Measurements from ENCODE around the gene CALML5. TPM values are rescaled to one million over a fixed set of nuclear protein-coding genes. Genes with fewer than 3 reads are reported as not detected.

The CALML5 gene
- total RNA-seq, 1 donor from 2014 or later: not detected

DNA sequence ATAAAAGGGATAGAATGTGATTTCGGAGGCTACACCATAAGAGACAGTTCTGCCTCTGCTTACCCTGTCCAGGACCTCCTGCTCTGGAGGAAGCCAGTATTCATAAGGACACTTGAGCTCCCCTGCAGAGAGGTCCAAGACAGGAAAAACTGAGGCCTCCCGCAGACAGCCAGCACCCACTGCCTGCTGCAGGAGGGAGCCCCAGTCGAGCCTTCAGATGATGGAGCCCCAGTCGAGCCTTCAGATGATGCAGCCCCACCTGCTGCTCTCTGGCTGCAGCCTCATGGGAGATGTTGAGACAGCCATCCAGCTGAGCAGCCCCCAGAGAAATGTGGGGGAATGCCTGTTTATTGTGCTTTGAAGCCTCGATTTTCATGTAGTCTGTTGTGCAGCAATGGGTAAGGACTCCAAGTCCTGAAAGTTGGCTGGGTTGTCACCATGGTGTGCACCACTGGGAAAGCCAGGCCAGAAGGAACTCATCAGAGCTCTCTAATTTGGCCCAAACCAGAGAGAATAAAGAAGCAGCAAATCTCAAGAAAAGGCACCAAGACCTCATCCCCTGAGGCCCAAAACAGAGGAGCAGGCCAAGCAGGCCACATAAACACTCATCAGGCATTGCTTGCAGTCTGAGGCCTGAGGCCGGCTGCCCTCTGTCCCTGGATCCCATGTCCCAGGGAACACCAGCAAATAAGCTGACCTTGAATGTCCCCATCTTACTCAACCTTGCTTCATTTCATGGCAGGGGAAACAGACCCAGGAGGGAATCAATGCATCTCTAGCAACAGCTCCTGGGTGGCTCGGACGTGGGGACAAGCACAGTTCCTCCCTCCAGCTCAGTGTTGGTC is 30.9 kb downstream of the CALML5 start:
- TF ChIP-seq CTCF (IDR thresholded peaks at IDR 0.05; ENCODE audit: borderline replicate concordance): no peak
- intact Hi-C loops (cut with micrococcal nuclease): no loop called here
- no peaks in the 10 kb centered on the region for H3K36me3 ChIP-seq
- no peak overlapping the region for H3K27ac ChIP-seq (replicated peaks)
- no peak for DNase-seq
- H3K4me3 ChIP-seq: no peak overlapping the region
- no peaks in the 10 kb centered on the region for H3K27me3 ChIP-seq (ENCODE audit: low read depth)
- no peaks in the 10 kb centered on the region for H3K4me1 ChIP-seq
- peaks cover 11% of the 10 kb centered on the region for H3K9me3 ChIP-seq (replicated peaks)

- H3K36me3 ChIP-seq: no peaks in the 10 kb centered on the region
- intact Hi-C loops (cut with micrococcal nuclease): no loop called here
- peaks cover 11% of the 10 kb centered on the region for H3K9me3 ChIP-seq (replicated peaks)
- no peaks in the 10 kb centered on the region for H3K27me3 ChIP-seq (ENCODE audit: low read depth)
- TF ChIP-seq CTCF (IDR thresholded peaks at IDR 0.05; ENCODE audit: borderline replicate concordance): no peak
- H3K4me3 ChIP-seq: no peak overlapping the region
- no peaks in the 10 kb centered on the region for H3K4me1 ChIP-seq
- H3K27ac ChIP-seq (replicated peaks): no peak overlapping the region
- no peak for DNase-seq
These were observed 31.6 kb downstream of the CALML5 start for GRCh38 chr10:5467634-5468255.

GRCh38 chr10:5467207-5467535 is 32.2 kb downstream of the CALML5 start:
- no peak for TF ChIP-seq CTCF (IDR thresholded peaks at IDR 0.05; ENCODE audit: borderline replicate concordance)
- no peak overlapping the region for H3K4me3 ChIP-seq
- no peak for DNase-seq
- H3K4me1 ChIP-seq: no peaks in the 10 kb centered on the region
- intact Hi-C loops (cut with micrococcal nuclease): no loop called here
- H3K9me3 ChIP-seq (replicated peaks): peaks cover 11% of the 10 kb centered on the region
- H3K27me3 ChIP-seq (ENCODE audit: low read depth): no peaks in the 10 kb centered on the region
- no peak overlapping the region for H3K27ac ChIP-seq (replicated peaks)
- H3K36me3 ChIP-seq: no peaks in the 10 kb centered on the region

GRCh38 chr10:5466451-5467206 is 32.7 kb downstream of the CALML5 start:
- intact Hi-C loops (cut with micrococcal nuclease): no loop called here

More at GRCh38 chr10:5466451-5467206, 32.7 kb downstream of the CALML5 start:
- peaks cover 11% of the 10 kb centered on the region for H3K9me3 ChIP-seq (replicated peaks)
- no peak for TF ChIP-seq CTCF (IDR thresholded peaks at IDR 0.05; ENCODE audit: borderline replicate concordance)
- H3K4me3 ChIP-seq: no peak overlapping the region
- H3K27me3 ChIP-seq (ENCODE audit: low read depth): no peaks in the 10 kb centered on the region
- DNase-seq: no peak
- no peaks in the 10 kb centered on the region for H3K4me1 ChIP-seq
- no peaks in the 10 kb centered on the region for H3K36me3 ChIP-seq
- H3K27ac ChIP-seq (replicated peaks): no peak overlapping the region

All from left ventricle myocardium inferior (tissue), 1 donor.